T-cell (primary cell): ENCODE results near the gene UNC13C. TPM values are rescaled to one million over a fixed set of nuclear protein-coding genes. Genes with fewer than 3 reads are reported as not detected.

ENCODE experiments used
- ATAC-seq, 4 experiments: fragments of 200-7000 bp in 3 of 4; fragments of 150-1000 bp in 1 of 4; cut with Tn5 transposase; replicated peaks in 1 of 4; 1 replicate in 3 of 4; 2 replicates in 1 of 4; pipeline ENCODE4 v1.10.0; 2021; ENCODE audit warnings: moderate library complexity in 3 of 4, mild to moderate bottlenecking in 2 of 4, moderate number of reproducible peaks in 1 of 4
- CTCF ChIA-PET, 2 donors: fragments of 300-600 bp; sonication (Branson Sonifier 250); formaldehyde crosslinking; loops; one replicate each; lab custom pipeline; 2022; ENCODE audit warnings: antibody characterized with exemption in 2 of 2; lab: Charles Lee
- POLR2A ChIA-PET, 2 donors: fragments of 300-600 bp; sonication (Branson Sonifier 250); formaldehyde crosslinking; loops; one replicate each; lab custom pipeline; 2022; ENCODE audit warnings: antibody characterized with exemption in 2 of 2; lab: Charles Lee
- DNase-seq, 35 experiments: peaks; one replicate each; pipeline versions ENCODE4 v3.0.0 to v3.0.0-alpha.2; 2013 to 2023
- H3K27ac ChIP-seq: one replicate; pipeline ENCODE4 v1.5.1; 2013; ENCODE audit warnings: low read length
- H3K27me3 ChIP-seq, 2 experiments: replicated peaks in 1 of 2; 1 replicate in 1 of 2; 2 replicates in 1 of 2; pipeline versions ENCODE4 v1.6.1 to v1.7.0; 2013; ENCODE audit warnings: low read length in 1 of 2, mixed read lengths in 1 of 2; ENCODE audit not compliant: control insufficient read depth in 2 of 2, insufficient read depth in 2 of 2; ENCODE audit errors: extremely low read depth in 1 of 2
- H3K36me3 ChIP-seq, 2 donors: 1 replicate in 1 of 2; 2 replicates in 1 of 2; pipeline versions ENCODE4 v1.6.1 to v1.7.0; 2013; ENCODE audit warnings: low read length in 1 of 2; ENCODE audit not compliant: control insufficient read depth in 2 of 2, insufficient read depth in 1 of 2; ENCODE audit errors: extremely low read depth in 1 of 2
- H3K4me1 ChIP-seq, 2 experiments: 1 replicate in 1 of 2; 2 replicates in 1 of 2; pipeline versions ENCODE4 v1.6.1 to v1.7.0; 2013; ENCODE audit warnings: low read length in 2 of 2, mixed read lengths in 1 of 2; ENCODE audit not compliant: insufficient read depth in 2 of 2, control insufficient read depth in 1 of 2; ENCODE audit errors: extremely low read depth in 1 of 2
- H3K4me3 ChIP-seq, 2 donors: 1 replicate in 1 of 2; 2 replicates in 1 of 2; pipeline versions ENCODE4 v1.5.1 to v1.7.0; 2013; ENCODE audit warnings: mild to moderate bottlenecking in 2 of 2, low read length in 1 of 2, moderate library complexity in 1 of 2; ENCODE audit not compliant: control insufficient read depth in 1 of 2; ENCODE audit errors: extremely low read depth in 1 of 2
- H3K9me3 ChIP-seq: 2 replicates; pipeline ENCODE4 v1.7.0; 2013
- H3K27ac Mint-ChIP-seq, 2 donors: one replicate each; pipeline ENCODE4 v1.8.0; 2020 to 2021; ENCODE audit warnings: mild to moderate bottlenecking in 2 of 2, mixed read lengths in 2 of 2
- H3K27me3 Mint-ChIP-seq, 2 donors: one replicate each; pipeline ENCODE4 v1.8.0; 2021 to 2022; ENCODE audit warnings: mixed read lengths in 2 of 2
- H3K36me3 Mint-ChIP-seq: one replicate; pipeline ENCODE4 v1.8.0; 2021; ENCODE audit warnings: mixed read lengths
- H3K4me1 Mint-ChIP-seq, 3 donors: one replicate each; pipeline ENCODE4 v1.8.0; 2020 to 2022; ENCODE audit warnings: mixed read lengths in 3 of 3, mild to moderate bottlenecking in 1 of 3
- H3K4me3 Mint-ChIP-seq, 3 donors: one replicate each; pipeline ENCODE4 v1.8.0; 2020 to 2022; ENCODE audit warnings: mild to moderate bottlenecking in 3 of 3, mixed read lengths in 3 of 3, moderate library complexity in 3 of 3
- H3K9me3 Mint-ChIP-seq, 3 donors: one replicate each; pipeline ENCODE4 v1.8.0; 2020 to 2022; ENCODE audit warnings: mixed read lengths in 3 of 3
- WGBS: methylation state at CpG from one replicate; pipeline ENCODE4 v1.1.5; 2013; ENCODE audit warnings: missing lambda C conversion rate; ENCODE audit not compliant: insufficient coverage; 5-methylcytosine and 5-hydroxymethylcytosine counted together
- total RNA-seq, 35 experiments: library from RNA in 6 of 35; stranded (reverse) in 6 of 35; fragments of 120-200 nt in 1 of 35; gene quantifications; one replicate each; pipeline versions ENCODE4 v1.2.1 to v1.2.4 and lab custom pipeline; 2013 to 2026

The UNC13C gene
- total RNA-seq, 5 donors from 2014 or later (not counting 1 experiment from before 2014, with no cell fraction given): not detected

DNA sequence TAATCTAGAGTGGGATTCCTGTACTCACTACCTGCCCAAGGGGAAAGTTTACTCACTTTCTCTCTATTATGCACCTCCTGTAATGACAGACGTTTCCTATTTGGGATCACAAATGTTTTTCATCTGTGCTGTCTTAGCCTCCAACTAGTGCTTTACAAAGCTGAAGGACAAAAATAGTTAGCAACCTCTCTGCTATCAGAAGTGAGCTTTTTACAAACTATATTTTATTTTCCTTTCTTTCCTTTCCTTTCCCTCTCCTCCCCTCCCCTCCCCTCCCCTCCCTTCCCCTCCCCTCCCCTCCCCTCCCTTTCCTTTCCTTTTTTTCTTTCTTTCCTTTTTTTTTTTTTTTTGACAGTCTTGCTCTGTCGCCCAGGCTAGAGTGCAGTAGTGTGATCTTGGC is 130.8 kb downstream of the UNC13C start:
- 25% methylated on average over 1 of the region's 2 CpGs for WGBS
- POLR2A ChIA-PET: no interaction called here
- H3K4me1 Mint-ChIP-seq: no peaks in the 10 kb centered on the region

DNA sequence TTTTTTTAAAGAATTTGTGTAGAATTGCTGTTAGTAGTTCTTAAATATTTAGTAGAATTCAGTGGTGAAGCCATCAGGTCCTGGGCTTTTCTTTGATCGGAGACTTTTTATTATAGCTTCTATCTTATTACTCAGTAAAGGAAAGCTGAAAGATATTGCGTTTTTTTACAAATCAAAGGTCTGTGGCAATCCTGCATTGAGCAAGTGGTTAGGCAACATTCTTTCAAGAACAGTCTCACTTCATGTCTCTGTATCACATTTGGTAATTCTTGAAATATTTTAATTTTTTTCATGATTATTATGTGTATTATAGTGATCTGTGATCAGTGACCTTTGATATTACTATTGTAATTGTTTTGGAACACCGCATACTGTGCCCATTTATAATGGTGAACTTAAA is 140.8 kb downstream of the UNC13C start:
- no peaks in the 10 kb centered on the region for H3K27me3 ChIP-seq

More for the DNA sequence above, 130.8 kb downstream of the UNC13C start:
- Histone ChIP-seq H3K4me1 (no peaks in the 10 kb centered on the region), H3K9me3 (no peaks in the 10 kb centered on the region), H3K27me3 (no peaks in the 10 kb centered on the region), H3K36me3 (no peaks in the 10 kb centered on the region), H3K27ac (no peak overlapping the region), H3K4me3 (no peak overlapping the region)
- no peak for ATAC-seq
- peaks cover 0 to 6% of the 10 kb centered on the region in 2 donors for H3K27me3 Mint-ChIP-seq
- H3K27ac Mint-ChIP-seq: no peak overlapping the region
- H3K9me3 Mint-ChIP-seq: peaks cover 0 to 3% (median 0%) of the 10 kb centered on the region in 3 donors
- H3K36me3 Mint-ChIP-seq: no peaks in the 10 kb centered on the region
- CTCF ChIA-PET: no interaction called here
- no peak overlapping the region for H3K4me3 Mint-ChIP-seq
- no peak for DNase-seq

DNA sequence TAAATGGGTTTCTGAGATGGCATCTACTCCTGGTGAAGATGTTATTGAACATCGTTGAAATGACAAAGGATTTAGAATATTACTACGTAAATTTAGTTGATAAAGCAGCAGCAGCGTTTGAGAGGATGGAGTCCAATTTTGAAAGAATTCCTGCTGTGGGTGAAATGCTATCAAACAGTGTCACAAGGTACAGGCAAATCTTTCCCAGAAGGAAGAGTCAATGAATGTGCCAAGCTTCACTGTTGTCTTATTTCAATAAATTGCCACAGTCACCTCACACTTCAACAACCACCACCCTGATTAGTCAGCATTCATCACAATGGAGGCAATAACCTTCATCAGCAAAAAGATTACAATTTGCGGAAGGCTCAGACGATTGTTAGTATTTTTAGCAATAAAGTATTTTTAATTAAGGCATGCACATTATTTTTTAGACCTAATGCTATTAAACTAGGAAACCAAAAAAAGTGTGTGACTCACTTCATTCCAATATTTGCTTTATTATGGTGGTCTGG is 142.8 kb downstream of the UNC13C start:
- Mint-ChIP-seq H3K36me3 (no peaks in the 10 kb centered on the region), H3K27me3 (no peaks in the 10 kb centered on the region), H3K27ac (no peak overlapping the region), H3K4me1 (no peaks in the 10 kb centered on the region), H3K9me3 (no peaks in the 10 kb centered on the region), H3K4me3 (no peak overlapping the region)
- DNase-seq (no peak), ATAC-seq (no peak)
- no peaks in the 10 kb centered on the region for H3K36me3 ChIP-seq
- no peaks in the 10 kb centered on the region for H3K9me3 ChIP-seq
- H3K27ac ChIP-seq: no peak overlapping the region
- POLR2A ChIA-PET: no interaction called here
- no peak overlapping the region for H3K4me3 ChIP-seq
- no peaks in the 10 kb centered on the region for H3K27me3 ChIP-seq
- H3K4me1 ChIP-seq: no peaks in the 10 kb centered on the region
- CTCF ChIA-PET: no interaction called here
- WGBS: 92% methylated on average over 3 of the region's 5 CpGs

More for the DNA sequence above, 140.8 kb downstream of the UNC13C start:
- H3K4me3 Mint-ChIP-seq: no peak overlapping the region
- Histone ChIP-seq H3K9me3 (no peaks in the 10 kb centered on the region), H3K27ac (no peak overlapping the region), H3K4me1 (no peaks in the 10 kb centered on the region), H3K36me3 (no peaks in the 10 kb centered on the region), H3K4me3 (no peak overlapping the region)
- H3K4me1 Mint-ChIP-seq: no peaks in the 10 kb centered on the region
- no peaks in the 10 kb centered on the region for H3K9me3 Mint-ChIP-seq
- no peak overlapping the region for H3K27ac Mint-ChIP-seq
- H3K27me3 Mint-ChIP-seq: no peaks in the 10 kb centered on the region
- no CpG with 5 or more reads among the region's 3 CpGs for WGBS
- DNase-seq: no peak
- no peak for ATAC-seq
- ChIA-PET CTCF (no interaction called here), POLR2A (no interaction called here)
- no peaks in the 10 kb centered on the region for H3K36me3 Mint-ChIP-seq

DNA sequence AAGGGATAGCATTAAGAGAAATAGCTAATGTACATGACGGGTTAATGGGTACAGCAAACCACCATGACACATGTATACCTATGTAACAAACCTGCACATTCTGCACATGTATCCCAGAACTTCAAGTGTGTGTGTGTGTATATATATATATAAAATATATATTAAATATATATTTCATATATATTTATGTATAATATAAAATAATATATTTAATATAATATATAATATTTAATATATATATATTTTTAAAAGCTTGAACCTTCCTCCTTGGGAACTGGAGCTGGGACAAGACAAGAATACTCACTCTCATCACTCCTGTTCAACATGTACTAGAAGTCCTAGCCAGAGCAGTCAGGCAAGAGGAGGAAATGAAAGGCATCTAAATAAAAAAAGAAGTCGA is 149.3 kb downstream of the UNC13C start:
- H3K27ac Mint-ChIP-seq: no peak overlapping the region
- H3K4me1 ChIP-seq: no peaks in the 10 kb centered on the region
- ChIA-PET CTCF (no interaction called here), POLR2A (no interaction called here)
- no peak for DNase-seq
- H3K36me3 Mint-ChIP-seq: no peaks in the 10 kb centered on the region
- H3K27me3 ChIP-seq: no peaks in the 10 kb centered on the region
- H3K9me3 Mint-ChIP-seq: peaks cover 0 to 3% (median 0%) of the 10 kb centered on the region in 3 donors
- no peak overlapping the region for H3K4me3 Mint-ChIP-seq
- no peaks in the 10 kb centered on the region for H3K4me1 Mint-ChIP-seq
- H3K36me3 ChIP-seq: no peaks in the 10 kb centered on the region
- WGBS: no CpG with 5 or more reads among the region's 2 CpGs
- no peaks in the 10 kb centered on the region for H3K9me3 ChIP-seq
- H3K4me3 ChIP-seq: no peak overlapping the region
- H3K27me3 Mint-ChIP-seq: no peaks in the 10 kb centered on the region
- no peak for ATAC-seq
- H3K27ac ChIP-seq: no peak overlapping the region

DNA sequence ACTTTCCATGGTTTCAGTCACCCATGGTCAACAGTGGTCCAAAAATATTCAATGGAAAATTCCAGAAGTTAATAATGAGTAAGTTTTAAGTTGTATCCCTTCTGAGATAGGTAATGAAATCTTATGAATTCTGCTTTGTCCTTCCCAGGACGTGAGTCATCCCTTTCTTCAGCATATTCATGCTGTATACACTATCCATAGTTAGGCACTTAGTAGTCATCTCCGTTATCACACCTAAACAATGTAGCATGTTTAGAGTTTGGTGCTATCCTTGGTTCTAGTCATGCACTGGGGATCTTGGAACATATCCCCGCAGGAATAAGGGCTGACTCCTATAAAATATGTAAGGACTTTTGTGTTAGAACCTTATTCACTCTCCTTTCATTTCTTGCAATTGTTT is 153.2 kb downstream of the UNC13C start:
- H3K27ac Mint-ChIP-seq: no peak overlapping the region
- H3K27ac ChIP-seq: no peak overlapping the region
- no peaks in the 10 kb centered on the region for H3K36me3 ChIP-seq
- H3K9me3 Mint-ChIP-seq: peaks cover 0 to 3% (median 2%) of the 10 kb centered on the region in 3 donors
- CTCF ChIA-PET: no interaction called here
- no CpG with 5 or more reads among the region's 3 CpGs for WGBS
- no peak for DNase-seq
- H3K4me3 ChIP-seq: no peak overlapping the region
- H3K4me3 Mint-ChIP-seq: no peak overlapping the region
- H3K27me3 Mint-ChIP-seq: no peaks in the 10 kb centered on the region
- H3K36me3 Mint-ChIP-seq: no peaks in the 10 kb centered on the region
- POLR2A ChIA-PET: no interaction called here
- H3K4me1 ChIP-seq: no peaks in the 10 kb centered on the region
- no peaks in the 10 kb centered on the region for H3K4me1 Mint-ChIP-seq
- no peak for ATAC-seq
- no peaks in the 10 kb centered on the region for H3K27me3 ChIP-seq
- H3K9me3 ChIP-seq: no peaks in the 10 kb centered on the region

DNA sequence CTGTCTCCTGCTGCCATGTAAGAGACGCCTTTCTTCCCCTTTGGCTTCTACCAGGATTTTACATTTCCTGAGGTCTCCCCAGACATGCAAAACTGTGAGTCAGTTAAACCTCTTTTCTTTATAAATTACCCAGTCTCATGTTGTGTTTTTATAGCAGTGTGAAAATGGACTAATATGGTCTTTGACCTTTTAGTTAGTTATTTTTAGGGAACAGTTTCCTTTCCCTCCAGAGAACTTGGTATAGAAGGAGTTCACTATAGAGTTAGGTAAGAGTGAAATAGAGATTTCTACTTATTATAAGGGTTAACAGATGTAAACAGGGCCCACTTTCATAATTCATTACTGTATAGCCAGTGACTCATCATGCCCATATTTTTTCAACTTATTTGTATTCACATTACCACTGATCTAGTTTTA is 170.9 kb downstream of the UNC13C start:
- POLR2A ChIA-PET: no interaction called here
- Mint-ChIP-seq H3K27me3 (no peaks in the 10 kb centered on the region), H3K4me3 (no peak overlapping the region), H3K27ac (no peak overlapping the region), H3K9me3 (no peaks in the 10 kb centered on the region), H3K4me1 (no peaks in the 10 kb centered on the region), H3K36me3 (no peaks in the 10 kb centered on the region)
- H3K27ac ChIP-seq: no peak overlapping the region
- H3K27me3 ChIP-seq: no peaks in the 10 kb centered on the region
- H3K9me3 ChIP-seq: no peaks in the 10 kb centered on the region
- DNase-seq (no peak), ATAC-seq (no peak)
- CTCF ChIA-PET: no interaction called here
- no peaks in the 10 kb centered on the region for H3K4me1 ChIP-seq
- WGBS: no CpG with 5 or more reads among the region's 1 CpG
- H3K36me3 ChIP-seq: no peaks in the 10 kb centered on the region
- H3K4me3 ChIP-seq: no peak overlapping the region

DNA sequence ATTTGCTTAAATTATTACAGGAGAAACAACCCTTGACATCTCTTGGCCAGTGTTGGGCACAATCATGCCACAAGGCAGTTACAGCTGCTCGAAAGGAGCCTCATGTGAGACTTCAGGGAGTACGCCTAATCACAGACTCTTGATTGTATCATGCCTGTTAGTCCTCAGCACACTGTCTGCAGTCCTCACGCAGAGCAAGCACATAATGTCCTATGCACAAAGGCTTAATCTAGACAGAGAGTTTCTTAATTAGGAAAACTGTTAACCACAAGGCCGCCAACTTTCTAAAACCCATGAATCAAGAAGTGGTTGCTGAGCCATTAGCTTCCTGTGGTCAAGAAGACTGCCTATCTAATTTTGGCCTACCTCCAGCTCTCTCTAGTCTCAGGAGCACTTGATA is 172.0 kb downstream of the UNC13C start:
- no peak overlapping the region for H3K4me3 Mint-ChIP-seq
- no peaks in the 10 kb centered on the region for H3K27me3 ChIP-seq

More for the DNA sequence above, 172.0 kb downstream of the UNC13C start:
- H3K4me3 ChIP-seq: no peak overlapping the region
- CTCF ChIA-PET: no interaction called here
- no peaks in the 10 kb centered on the region for H3K4me1 ChIP-seq
- Mint-ChIP-seq H3K27ac (no peak overlapping the region), H3K4me1 (no peaks in the 10 kb centered on the region), H3K27me3 (no peaks in the 10 kb centered on the region), H3K9me3 (no peaks in the 10 kb centered on the region), H3K36me3 (no peaks in the 10 kb centered on the region)
- H3K9me3 ChIP-seq: no peaks in the 10 kb centered on the region
- DNase-seq (no peak), ATAC-seq (no peak)
- H3K36me3 ChIP-seq: no peaks in the 10 kb centered on the region
- no peak overlapping the region for H3K27ac ChIP-seq
- POLR2A ChIA-PET: no interaction called here
- WGBS: 29% methylated on average over 4 of the region's 4 CpGs
